ENCODE results near the gene CEP126. TPM values are rescaled to one million over a fixed set of nuclear protein-coding genes. Genes with fewer than 3 reads are reported as not detected.

Gene CEP126
- total RNA-seq, 1 donor from 2014 or later: 2.1 TPM

DNA sequence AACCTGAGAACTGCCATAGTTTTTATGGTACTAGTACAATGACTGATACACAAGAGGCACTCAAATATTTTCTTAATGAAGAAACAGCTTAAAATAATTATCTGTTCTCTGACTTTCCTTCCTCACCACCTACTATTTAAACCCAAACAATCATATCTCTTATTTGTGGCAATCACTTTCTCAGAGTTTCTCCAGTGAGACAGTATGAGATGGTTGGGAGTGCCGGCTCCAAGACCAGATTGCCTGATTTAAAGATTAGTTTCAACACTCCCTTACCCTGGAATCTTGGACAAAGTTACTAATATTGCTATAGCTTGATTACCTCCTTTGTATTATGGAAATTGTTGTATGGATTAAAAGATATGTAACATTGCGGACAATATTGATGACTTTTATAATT lies 5.7 kb upstream of the CEP126 start:
- Histone ChIP-seq H3K9me3 (ENCODE audit: insufficient read depth, low read depth, low read length) (no peaks in the 10 kb centered on the region), H3K27ac (ENCODE audit: low read depth, low read length) (no peak overlapping the region), H3K79me2 (ENCODE audit: insufficient read depth, low read length) (no peaks in the 10 kb centered on the region), H3K4me2 (ENCODE audit: low read length) (no peak overlapping the region), H3K36me3 (ENCODE audit: insufficient read depth, low read length) (no peaks in the 10 kb centered on the region), H3K4me1 (ENCODE audit: insufficient read depth, low read length) (peaks cover 4% of the 10 kb centered on the region), H3K9ac (ENCODE audit: low read length) (no peak overlapping the region), H3K27me3 (ENCODE audit: insufficient read depth, low read length) (no peaks in the 10 kb centered on the region), H3K4me3 (ENCODE audit: insufficient read depth, low read depth, low read length) (no peak overlapping the region), H4K20me1 (ENCODE audit: insufficient read depth, low read length) (no peaks in the 10 kb centered on the region), H2AFZ (ENCODE audit: low read depth, low read length) (no peak overlapping the region)
- Mint-ChIP-seq H3K4me3 (ENCODE audit: unreplicated experiment) (no peak overlapping the region), H3K27me3 (ENCODE audit: low read depth, unreplicated experiment) (no peaks in the 10 kb centered on the region), H3K4me1 (ENCODE audit: low read depth, unreplicated experiment) (no peaks in the 10 kb centered on the region), H3K27ac (ENCODE audit: unreplicated experiment) (no peak overlapping the region), H3K9me3 (ENCODE audit: unreplicated experiment) (no peaks in the 10 kb centered on the region), H3K36me3 (ENCODE audit: low read depth, unreplicated experiment) (no peaks in the 10 kb centered on the region)
- TF ChIP-seq EZH2 (IDR thresholded peaks at IDR 0.05; ENCODE audit: insufficient read depth, low read length): no peak
- TF ChIP-seq CTCF (IDR thresholded peaks at IDR 0.05; ENCODE audit: insufficient read depth, low read depth, low read length): no peak
- FAIRE-seq (no peak), DNase-seq (ENCODE audit: low read depth) (no peak)

DNA sequence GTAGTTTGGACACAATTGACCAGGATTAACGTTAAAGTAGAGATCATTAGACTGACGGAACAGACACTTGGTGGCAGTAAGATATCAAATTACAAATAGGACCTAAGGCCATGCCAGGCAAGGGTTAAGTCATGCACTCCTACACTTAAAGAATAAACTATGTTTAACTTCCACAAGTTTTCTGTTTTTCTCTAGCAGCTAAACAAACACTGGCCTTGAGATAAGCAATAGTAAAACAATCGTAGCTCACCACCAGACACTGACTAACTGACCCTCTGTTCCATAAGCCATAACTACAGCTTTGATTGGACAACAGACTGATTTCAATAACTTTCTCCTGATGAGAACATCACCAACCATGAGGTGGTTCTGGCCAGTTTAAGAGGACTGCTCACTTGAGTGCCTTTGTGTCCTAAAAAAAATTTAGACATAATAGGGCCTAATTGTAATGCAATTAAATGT lies 2.0 kb upstream of the CEP126 start:
- H3K4me1 ChIP-seq (ENCODE audit: insufficient read depth, low read length): peaks cover 18% of the 10 kb centered on the region
- DNase-seq (ENCODE audit: low read depth): peak; percentile 29
- FAIRE-seq: peak; percentile 20
- no peak overlapping the region for H3K9ac ChIP-seq (ENCODE audit: low read length)
- TF ChIP-seq EZH2 (IDR thresholded peaks at IDR 0.05; ENCODE audit: insufficient read depth, low read length): no peak
- H3K4me2 ChIP-seq (ENCODE audit: low read length): peak overlapping the region; percentile 1
- H3K36me3 ChIP-seq (ENCODE audit: insufficient read depth, low read length): no peaks in the 10 kb centered on the region
- H3K79me2 ChIP-seq (ENCODE audit: insufficient read depth, low read length): no peaks in the 10 kb centered on the region
- Mint-ChIP-seq H3K36me3 (ENCODE audit: low read depth, unreplicated experiment) (no peaks in the 10 kb centered on the region), H3K27ac (ENCODE audit: unreplicated experiment) (no peak overlapping the region), H3K4me1 (ENCODE audit: low read depth, unreplicated experiment) (no peaks in the 10 kb centered on the region), H3K4me3 (ENCODE audit: unreplicated experiment) (no peak overlapping the region), H3K27me3 (ENCODE audit: low read depth, unreplicated experiment) (no peaks in the 10 kb centered on the region), H3K9me3 (ENCODE audit: unreplicated experiment) (no peaks in the 10 kb centered on the region)
- no peaks in the 10 kb centered on the region for H3K27me3 ChIP-seq (ENCODE audit: insufficient read depth, low read length)
- peak overlapping the region; percentile 47 for H3K27ac ChIP-seq (ENCODE audit: low read depth, low read length)
- no peak overlapping the region for H3K4me3 ChIP-seq (ENCODE audit: insufficient read depth, low read depth, low read length)
- no peak overlapping the region for H2AFZ ChIP-seq (ENCODE audit: low read depth, low read length)
- no peaks in the 10 kb centered on the region for H4K20me1 ChIP-seq (ENCODE audit: insufficient read depth, low read length)
- H3K9me3 ChIP-seq (ENCODE audit: insufficient read depth, low read depth, low read length): no peaks in the 10 kb centered on the region

DNA sequence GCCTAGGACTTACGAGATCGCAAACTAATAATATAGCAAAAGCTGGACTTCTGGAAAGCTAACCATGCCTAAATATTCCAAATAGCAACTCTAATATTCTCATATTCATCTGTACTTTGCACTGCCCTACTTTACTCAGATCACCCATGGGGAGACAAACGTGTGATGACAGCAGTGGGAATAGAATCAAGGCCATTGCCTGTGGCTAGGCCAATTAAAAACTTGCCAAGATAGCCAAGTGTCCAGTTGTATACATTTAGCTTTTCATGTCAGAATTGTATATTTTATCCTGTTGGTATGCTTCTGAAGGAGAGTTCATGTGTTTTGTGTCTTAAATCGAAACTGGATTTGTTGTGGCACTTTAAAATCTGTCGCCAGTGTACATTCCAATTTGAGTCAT lies 1.2 kb upstream of the CEP126 start:
- H3K79me2 ChIP-seq (ENCODE audit: insufficient read depth, low read length): no peaks in the 10 kb centered on the region
- no peaks in the 10 kb centered on the region for H3K9me3 ChIP-seq (ENCODE audit: insufficient read depth, low read depth, low read length)
- no peaks in the 10 kb centered on the region for H3K36me3 ChIP-seq (ENCODE audit: insufficient read depth, low read length)
- H3K9ac ChIP-seq (ENCODE audit: low read length): no peak overlapping the region
- H3K4me2 ChIP-seq (ENCODE audit: low read length): no peak overlapping the region
- Mint-ChIP-seq H3K36me3 (ENCODE audit: low read depth, unreplicated experiment) (no peaks in the 10 kb centered on the region), H3K4me3 (ENCODE audit: unreplicated experiment) (peak overlapping the region; percentile 95), H3K27me3 (ENCODE audit: low read depth, unreplicated experiment) (no peaks in the 10 kb centered on the region), H3K9me3 (ENCODE audit: unreplicated experiment) (no peaks in the 10 kb centered on the region), H3K4me1 (ENCODE audit: low read depth, unreplicated experiment) (no peaks in the 10 kb centered on the region), H3K27ac (ENCODE audit: unreplicated experiment) (peak overlapping the region; percentile 12)
- no peak overlapping the region for H3K27ac ChIP-seq (ENCODE audit: low read depth, low read length)
- no peak overlapping the region for H2AFZ ChIP-seq (ENCODE audit: low read depth, low read length)
- H3K4me3 ChIP-seq (ENCODE audit: insufficient read depth, low read depth, low read length): no peak overlapping the region
- no peak for DNase-seq (ENCODE audit: low read depth)
- TF ChIP-seq CTCF (IDR thresholded peaks at IDR 0.05; ENCODE audit: insufficient read depth, low read depth, low read length) (no peak), EZH2 (IDR thresholded peaks at IDR 0.05; ENCODE audit: insufficient read depth, low read length) (no peak)
- peak; percentile 56 for FAIRE-seq
- no peaks in the 10 kb centered on the region for H4K20me1 ChIP-seq (ENCODE audit: insufficient read depth, low read length)
- peaks cover 18% of the 10 kb centered on the region for H3K4me1 ChIP-seq (ENCODE audit: insufficient read depth, low read length)
- H3K27me3 ChIP-seq (ENCODE audit: insufficient read depth, low read length): no peaks in the 10 kb centered on the region

All from astrocyte (in vitro differentiated cells and primary cell).